Right ventricle myocardium inferior (tissue), 1 donor: ENCODE data around the gene ADGRG4. TPM values are rescaled to one million over a fixed set of nuclear protein-coding genes. Genes with fewer than 3 reads are reported as not detected.

Experiments used
- ATAC-seq: fragments of 200-7000 bp; cut with Tn5 transposase; one replicate; pipeline ENCODE4 v1.9.1; 2020; ENCODE audit warnings: mild to moderate bottlenecking, moderate library complexity
- DNase-seq: peaks from one replicate; pipeline ENCODE4 v3.0.0; 2021; ENCODE audit errors: missing footprints
- intact Hi-C: fragments of 100-400 bp; cut with DNase I; formaldehyde crosslinking; loops from one replicate; pipeline ENCODE4 v1.11.0; 2022
- total RNA-seq: library from RNA; stranded (reverse); fragmentation: NEBNext Ultra II Directional; extraction: Animal tissue kit (Norgen Biotek cat#: 25700); gene quantifications from one replicate; pipeline ENCODE4 v1.2.1, GENCODE V29; 2021
- donor health status: DM: no; HTN: yes; CAD: no; lungs with severe emphysema.

The ADGRG4 gene
- total RNA-seq, 1 donor from 2014 or later: not detected

GRCh38 chrX:136447968-136448367, 147.2 kb downstream of the ADGRG4 start:
- DNase-seq (no peak), ATAC-seq (no peak)
- intact Hi-C loops: no loop called here

- ATAC-seq: no peak
- DNase-seq: no peak
- intact Hi-C loops: no loop called here
Measured at GRCh38 chrX:136450050-136450830, 149.5 kb downstream of the ADGRG4 start.

- intact Hi-C loops: no loop called here
- ATAC-seq (no peak), DNase-seq (no peak)
Measured at GRCh38 chrX:136452614-136453013, 151.9 kb downstream of the ADGRG4 start.

- DNase-seq (no peak), ATAC-seq (no peak)
- intact Hi-C loops: no loop called here
Measured at GRCh38 chrX:136453114-136453513, 152.4 kb downstream of the ADGRG4 start.

- intact Hi-C loops: no loop called here
- ATAC-seq: no peak
- DNase-seq: no peak
Measured at GRCh38 chrX:136453771-136454170, 153.0 kb downstream of the ADGRG4 start.

- ATAC-seq (no peak), DNase-seq (no peak)
- intact Hi-C loops: no loop called here
Measured at GRCh38 chrX:136456133-136456532, 155.4 kb downstream of the ADGRG4 start.

GRCh38 chrX:136457303-136457917, 156.6 kb downstream of the ADGRG4 start:
- no peak for DNase-seq
- ATAC-seq: peak; percentile 48
- intact Hi-C loops: no loop called here

GRCh38 chrX:136464589-136464988, 163.8 kb downstream of the ADGRG4 start:
- intact Hi-C loops: no loop called here
- no peak for ATAC-seq
- no peak for DNase-seq

Other genes starting within 250 kb of the ADGRG4 start
- 1,876 TPM for gene FHL1, start 153.4 kb upstream of the ADGRG4 start, total RNA-seq
- 13.5 TPM for gene MAP7D3, start 49.6 kb upstream of the ADGRG4 start, total RNA-seq
- gene BRS3, start 187.0 kb downstream of the ADGRG4 start, total RNA-seq: not detected
- gene HTATSF1, start 196.6 kb downstream of the ADGRG4 start, total RNA-seq: 57.3 TPM
- gene VGLL1, start 231.3 kb downstream of the ADGRG4 start, total RNA-seq: not detected